ENCODE data around the gene GLDN. TPM values are rescaled to one million over a fixed set of nuclear protein-coding genes. Genes with fewer than 3 reads are reported as not detected.

Gene GLDN
- total and polyA plus RNA-seq, 2 experiments from 2014 or later, result 0.32 to 1.2 TPM

- TF ChIP-seq EZH2 (IDR thresholded peaks at IDR 0.05; ENCODE audit: low read depth, unreplicated experiment), result no peak
These were observed 6.4 kb upstream of the GLDN start (continued) for GRCh38 chr15:51335087-51335486.

- Histone ChIP-seq H3K36me3 (ENCODE audit: insufficient read depth) (no peaks in the 10 kb centered on the region), H3F3A (replicated peaks; ENCODE audit: low read depth) (no peaks in the 10 kb centered on the region), H3K9me2 (ENCODE audit: insufficient read depth) (peaks cover 6% of the 10 kb centered on the region), H3K79me2 (replicated peaks; ENCODE audit: insufficient read depth) (no peaks in the 10 kb centered on the region), H3K27me3 (ENCODE audit: insufficient read depth) (peaks cover 14% of the 10 kb centered on the region), H3K4me2 (no peak overlapping the region), H2AFZ (no peak overlapping the region), H3K4me1 (ENCODE audit: insufficient read depth) (no peaks in the 10 kb centered on the region), H3K27ac (ENCODE audit: low read depth) (no peak overlapping the region), H3K4me3 (no peak overlapping the region), H4K20me1 (replicated peaks; ENCODE audit: insufficient read depth) (no peaks in the 10 kb centered on the region)
- Mint-ChIP-seq H3K36me3 (ENCODE audit: low read depth) (no peaks in the 10 kb centered on the region), H3K4me3 (no peak overlapping the region), H3K27me3 (ENCODE audit: insufficient read depth, low read depth, poor library complexity) (peaks cover 9% of the 10 kb centered on the region), H3K4me1 (no peaks in the 10 kb centered on the region), H3K27ac (no peak overlapping the region), H3K9me3 (no peaks in the 10 kb centered on the region; the same call in 2 of the 3 replicates)
- ATAC-seq (no peak), DNase-seq (ENCODE audit: low spot score) (no peak)
- no peak for TF ChIP-seq JUNB (IDR thresholded peaks at IDR 0.05; ENCODE audit: unreplicated experiment)
These were observed 5.7 kb upstream of the GLDN start for GRCh38 chr15:51335538-51336410.

GRCh38 chr15:51338496-51338895 lies 3.0 kb upstream of the GLDN start, which contains the start of gene CYP19A1:
CYP19A1 (minus strand) TSS chr15:51338596; CDS start chr15:51242912, 95,684 bp downstream.
- no peaks in the 10 kb centered on the region for H3F3A ChIP-seq (replicated peaks; ENCODE audit: low read depth)
- no peak within 1 kb of the TSS for H2AFZ ChIP-seq
- no peak within 1 kb of the TSS for H3K4me3 Mint-ChIP-seq
- peak; percentile 3 for DNase-seq (ENCODE audit: low spot score)
- no peak within 1 kb of the TSS for H3K27ac Mint-ChIP-seq
- H3K27me3 Mint-ChIP-seq (ENCODE audit: insufficient read depth, low read depth, poor library complexity), result peaks cover 34% of the 10 kb centered on the region
- H3K9me2 ChIP-seq (ENCODE audit: insufficient read depth), result peaks cover 6% of the 10 kb centered on the region
- peaks cover 41% of the 10 kb centered on the region for H3K27me3 ChIP-seq (ENCODE audit: insufficient read depth)
- H4K20me1 ChIP-seq (replicated peaks; ENCODE audit: insufficient read depth), result 0 out of 2 replicates have a peak, but pooled peaks cover 6% of the 10 kb centered on the region
- no peaks in the 10 kb centered on the region for H3K36me3 Mint-ChIP-seq (ENCODE audit: low read depth)
- no peaks in the 10 kb centered on the region for H3K36me3 ChIP-seq (ENCODE audit: insufficient read depth)
- H3K4me1 Mint-ChIP-seq, result no peaks in the 10 kb centered on the region; the same call in 2 of the 3 replicates
- no peak for ATAC-seq
- no peak within 1 kb of the TSS for H3K27ac ChIP-seq (ENCODE audit: low read depth)
- H3K79me2 ChIP-seq (replicated peaks; ENCODE audit: insufficient read depth), result no peaks in the 10 kb centered on the region
- no peak within 1 kb of the TSS for H3K4me3 ChIP-seq
- H3K9me3 Mint-ChIP-seq, result no peaks in the 10 kb centered on the region; the same call in 2 of the 3 replicates
- TF ChIP-seq ZNF462 (CRISPR knock-in tag; IDR thresholded peaks at IDR 0.05) (no peak), EZH2phosphoT487 (IDR thresholded peaks at IDR 0.05; ENCODE audit: unreplicated experiment) (no peak), POLR2AphosphoS5 (IDR thresholded peaks at IDR 0.05; ENCODE audit: low read depth) (no peak), ZNF331 (CRISPR knock-in tag; IDR thresholded peaks at IDR 0.05; ENCODE audit: low read depth) (no peak), EZH2 (IDR thresholded peaks at IDR 0.05; ENCODE audit: low read depth, unreplicated experiment) (no peak)
- H3K4me1 ChIP-seq (ENCODE audit: insufficient read depth), result peaks cover 3% of the 10 kb centered on the region; the same call in 1 of the 2 replicates
- H3K4me2 ChIP-seq, result no peak within 1 kb of the TSS

All from GM23338 (cell line).